ENCODE results near the gene RBFOX2. TPM values are rescaled to one million over a fixed set of nuclear protein-coding genes. Genes with fewer than 3 reads are reported as not detected.

Gene RBFOX2
- total and polyA plus RNA-seq, 2 of the 8 experiments (the other 6 are each of a cell fraction or from before 2014, with no cell fraction given) = 121 to 122 TPM

- TF ChIP-seq CHD7 (IDR thresholded peaks at IDR 0.05; ENCODE audit: insufficient replicate concordance, low read length) = no peak
- no peak for TF ChIP-seq KDM4A (IDR thresholded peaks at IDR 0.05; ENCODE audit: low read depth, low read length, severe bottlenecking)
These were observed 118.4 kb downstream of the RBFOX2 start (continued) for GRCh38 chr22:35910003-35910769.

Measured in H1 (cell line).